HG03442 (cell line): Measurements from ENCODE around the gene SGO2.
"Not testable (repeated sequence)": the region's sequence is repeated elsewhere in the genome, so short reads cannot be mapped to it uniquely, and the experiment has no call there.

Experiments used
- ATAC-seq: cut with Tn5 transposase; IDR thresholded peaks from one replicate; pipeline ENCODE4 v1.9.1; 2021; ENCODE audit warnings: mild to moderate bottlenecking, moderate library complexity; ENCODE audit not compliant: unreplicated experiment

The SGO2 gene

DNA sequence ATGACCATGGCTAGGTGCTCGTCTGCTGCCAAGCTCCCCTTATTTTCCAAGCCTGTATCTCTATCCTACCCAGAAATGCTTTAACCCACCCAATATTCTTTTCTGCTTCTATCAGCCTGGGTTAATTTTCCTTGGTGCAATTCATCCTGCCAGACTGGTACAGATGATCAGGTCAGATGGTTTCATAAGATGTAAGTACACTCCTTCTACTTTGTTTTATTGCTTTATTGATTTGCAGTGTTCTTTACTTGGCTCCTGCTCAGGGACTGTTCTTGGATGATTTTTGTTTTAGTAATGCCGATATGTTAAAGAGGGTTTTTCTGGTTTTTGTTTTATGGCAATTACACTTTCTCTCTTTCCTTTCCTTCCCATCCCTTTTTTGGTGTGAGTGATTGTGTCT is 2.4 kb upstream of the SGO2 start:
- no peak for ATAC-seq

GRCh38 chr2:200525066-200525465 is 941 bp upstream of the SGO2 start:
- no peak for ATAC-seq

GRCh38 chr2:200525551-200525881 is 491 bp upstream of the SGO2 start:
- no peak for ATAC-seq

- ATAC-seq, result no peak
These were observed 2.2 kb downstream of the SGO2 start for GRCh38 chr2:200528228-200528627.

GRCh38 chr2:200533754-200534153 is 7.7 kb downstream of the SGO2 start:
- ATAC-seq, result no peak

DNA sequence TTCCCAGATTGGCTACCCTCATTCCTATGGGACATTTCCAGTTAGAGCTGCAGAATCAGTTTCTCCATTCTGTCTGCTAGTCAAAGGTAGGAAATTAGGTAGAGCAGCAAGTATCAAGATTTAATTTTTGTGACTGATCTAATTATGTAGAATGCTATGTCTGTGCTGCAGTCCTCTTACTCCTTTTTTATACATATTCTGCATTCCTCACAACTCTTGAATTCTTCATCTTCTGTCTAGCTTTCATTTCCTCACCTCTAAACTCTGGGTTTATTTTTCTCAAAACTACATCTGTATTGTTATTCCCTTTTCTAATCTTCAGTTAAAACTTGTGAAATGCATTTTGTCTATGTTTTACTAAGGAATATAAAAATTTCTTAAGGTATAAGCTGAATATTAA is 8.6 kb downstream of the SGO2 start:
- no peak for ATAC-seq

DNA sequence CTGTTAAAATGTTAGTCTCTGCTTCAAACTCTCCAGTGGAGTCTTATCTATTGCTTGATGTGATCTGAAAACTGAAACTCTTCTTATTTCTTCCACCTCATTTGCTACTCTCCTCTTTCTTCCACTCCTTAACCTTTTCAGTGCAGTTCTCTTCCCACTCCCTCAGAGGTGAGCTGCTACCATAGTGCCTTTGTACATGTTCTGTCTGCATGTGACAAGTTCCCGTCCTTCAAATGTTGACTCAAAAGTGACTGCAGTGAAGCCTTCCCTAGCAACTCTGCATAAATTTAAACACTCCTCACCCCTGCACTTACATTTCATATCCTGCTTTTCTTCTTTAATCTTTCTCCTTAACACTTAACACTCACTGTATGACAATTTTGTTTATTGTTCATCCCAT is 12.1 kb downstream of the SGO2 start:
- ATAC-seq, result no peak

DNA sequence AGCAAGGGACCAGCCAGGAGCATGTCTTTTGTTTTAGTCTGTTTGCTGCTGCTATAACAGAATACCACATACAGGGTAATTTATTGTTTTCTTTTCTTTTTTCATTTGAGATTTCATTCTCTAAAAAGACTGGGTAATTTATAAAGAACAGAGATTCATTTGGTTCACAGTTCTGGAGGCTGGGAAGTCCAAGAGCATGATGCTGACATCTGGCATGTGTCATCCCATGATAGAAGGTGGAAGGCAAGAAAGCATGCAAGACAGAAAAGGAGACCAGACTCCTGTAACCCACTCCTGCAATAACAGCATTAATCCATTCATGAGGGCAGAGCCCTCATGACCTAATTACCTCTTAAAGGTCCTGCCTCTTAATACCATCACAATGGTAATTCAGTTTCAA is 14.8 kb downstream of the SGO2 start:
- no peak for ATAC-seq

DNA sequence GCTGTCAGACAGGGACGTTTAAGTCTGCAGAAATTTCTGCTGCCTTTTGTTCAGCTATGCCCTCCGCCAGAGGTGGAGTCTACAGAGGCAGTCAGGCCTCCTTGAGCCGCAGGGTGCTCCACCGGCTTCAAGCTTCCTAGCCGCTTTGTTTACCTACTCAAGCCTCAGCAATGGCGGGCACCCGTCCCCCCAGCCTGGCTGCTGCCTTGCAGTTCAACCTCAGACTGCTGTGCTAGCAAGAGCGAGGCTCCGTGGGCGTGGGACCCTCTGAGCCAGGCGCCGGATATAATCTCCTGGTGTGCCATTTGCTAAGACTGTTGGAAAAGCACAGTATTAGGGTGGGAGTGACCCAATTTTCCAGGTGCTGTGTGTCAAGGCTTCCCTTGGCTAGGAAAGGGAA is 40.6 kb downstream of the SGO2 start:
- not testable (repeated sequence) for ATAC-seq

DNA sequence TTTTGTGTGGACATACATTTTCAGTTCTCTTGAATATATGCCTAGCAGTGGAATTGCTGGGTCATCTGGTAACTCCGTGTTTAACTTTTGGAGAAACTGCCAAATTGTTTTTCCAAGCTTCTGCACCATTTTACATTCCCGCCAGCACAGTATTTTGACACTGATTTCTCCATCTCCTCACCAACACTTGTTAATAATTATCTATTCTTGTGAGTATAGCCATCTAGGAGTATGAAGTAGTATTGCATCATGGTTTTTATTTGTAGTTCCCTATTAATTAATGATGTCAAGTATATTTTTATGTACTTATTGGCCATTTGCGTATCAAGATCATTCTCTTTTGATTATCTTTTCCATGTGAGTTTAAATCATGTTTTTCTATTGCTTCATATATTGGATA is 41.9 kb downstream of the SGO2 start:
- ATAC-seq, result no peak

DNA sequence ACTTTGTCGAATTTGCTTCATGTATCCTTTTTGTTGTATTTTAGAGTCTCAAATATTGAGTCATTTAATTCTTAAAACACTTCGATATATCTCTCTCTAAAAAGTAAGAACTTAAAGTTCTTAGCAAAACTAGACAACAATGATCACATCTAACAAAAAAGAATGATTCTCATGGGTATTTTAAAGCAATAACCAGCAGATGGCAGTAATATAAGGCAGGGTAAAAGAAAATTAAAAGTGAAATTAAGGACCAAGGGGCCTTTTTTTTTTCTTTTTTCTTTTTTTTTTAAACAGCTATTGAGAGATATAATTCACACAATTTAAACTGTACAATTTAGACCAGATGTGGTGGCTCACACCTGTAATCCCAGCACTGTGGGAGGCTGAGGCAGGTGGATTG is 50.0 kb downstream of the SGO2 start:
- ATAC-seq, result no peak

DNA sequence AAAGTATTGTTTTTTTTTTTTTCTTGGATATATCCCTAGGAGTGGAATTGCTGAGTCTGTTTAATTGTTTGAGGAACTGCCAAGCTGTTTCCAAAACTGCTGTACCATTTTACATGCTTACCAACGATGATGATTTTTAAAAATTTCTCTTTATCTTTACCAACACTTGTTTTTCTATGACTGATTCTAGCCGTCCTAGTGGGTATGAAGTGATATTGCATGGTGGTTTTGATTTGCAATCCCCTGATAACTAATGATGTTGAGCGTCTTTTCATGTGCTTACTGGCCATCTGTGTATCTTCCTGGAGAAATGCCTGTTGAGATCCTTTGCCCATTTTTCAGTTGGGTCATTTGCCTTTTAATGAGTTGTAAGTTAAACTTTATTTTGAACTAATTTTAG is 51.0 kb downstream of the SGO2 start:
- ATAC-seq, result no peak

DNA sequence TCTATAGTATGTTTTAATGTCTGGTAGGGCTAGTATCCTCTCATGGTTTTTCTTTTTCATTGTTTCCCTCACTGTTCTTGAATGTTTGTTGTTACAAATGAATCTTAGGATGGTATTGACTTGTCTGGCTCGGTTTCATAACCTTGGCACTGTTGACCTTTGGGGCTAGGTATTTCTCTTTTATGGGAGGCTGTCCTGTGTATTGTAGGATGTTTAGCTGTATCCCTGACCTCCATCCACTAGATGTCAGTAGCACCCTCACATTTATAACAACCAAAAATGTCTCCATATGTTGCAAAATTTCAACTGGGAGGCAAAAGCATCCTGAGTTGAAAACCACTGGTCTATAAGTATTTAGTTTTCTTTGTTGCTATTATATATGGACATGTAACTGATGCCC is 52.8 kb downstream of the SGO2 start:
- ATAC-seq, result no peak

GRCh38 chr2:200584639-200585038 is 58.6 kb downstream of the SGO2 start:
- no peak for ATAC-seq

DNA sequence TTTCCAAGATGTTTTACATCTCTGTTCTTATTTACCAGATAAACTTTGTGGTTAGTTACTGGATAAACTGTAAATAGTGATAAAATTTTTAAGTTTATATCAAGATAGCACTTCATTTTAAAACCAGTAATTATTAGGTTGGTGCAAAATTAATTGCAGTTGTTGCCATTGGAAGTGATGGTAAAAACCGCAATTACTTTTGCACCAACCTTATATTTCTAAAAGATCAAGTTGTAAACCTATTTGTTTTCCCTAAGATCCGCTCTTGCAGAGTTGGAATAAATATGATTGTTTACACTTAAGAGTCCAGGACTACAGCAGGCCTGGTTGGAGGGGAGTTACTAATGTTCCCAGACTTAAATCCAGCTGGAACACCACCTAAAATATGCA is 59.3 kb downstream of the SGO2 start:
- no peak for ATAC-seq

DNA sequence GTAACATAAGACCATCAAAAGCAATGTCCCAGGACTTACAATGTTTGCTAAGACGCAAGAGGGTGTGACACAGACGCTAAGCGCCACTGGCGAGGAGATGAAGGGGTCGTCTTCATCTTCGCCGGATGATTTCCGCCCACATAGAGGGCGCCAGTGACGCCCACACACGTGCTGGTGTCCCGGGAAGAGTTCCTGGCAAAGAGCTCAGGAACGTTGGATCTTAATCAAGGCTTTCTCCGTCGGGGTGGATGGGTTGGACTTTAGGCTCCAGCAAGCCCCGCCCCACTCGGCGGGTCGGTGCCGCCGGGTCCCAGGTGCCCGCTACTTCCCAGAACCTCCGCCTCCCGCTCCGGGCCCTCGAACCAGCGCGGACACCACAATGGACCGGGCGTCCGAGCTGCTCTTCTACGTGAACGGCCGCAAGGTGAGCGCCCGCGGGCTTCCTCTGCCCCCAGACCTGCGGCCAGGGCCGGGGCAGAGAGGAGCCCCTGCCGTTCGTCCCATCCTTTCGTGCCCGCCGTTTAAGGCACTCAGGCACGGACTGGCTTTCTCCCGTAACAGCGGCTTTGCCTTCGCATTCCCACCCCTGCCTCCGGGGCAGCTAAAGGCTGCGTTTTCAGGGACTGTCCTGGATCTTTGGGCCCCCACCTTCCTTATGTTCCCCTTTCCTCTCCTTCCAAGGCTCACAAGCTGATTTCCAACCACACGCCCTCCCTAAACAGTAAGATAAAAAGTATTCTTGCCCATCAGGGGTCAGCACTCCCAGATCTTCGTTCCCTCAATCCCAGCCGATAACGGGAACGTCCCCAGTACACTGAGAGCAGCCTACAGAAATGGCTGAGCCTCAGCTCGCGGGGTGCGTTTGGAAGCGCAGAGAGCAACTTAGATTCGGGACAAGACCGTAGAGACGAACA is 60.0 kb downstream of the SGO2 start, which contains the start of gene AOX1:
Gene AOX1 (plus strand): TSS at position 285 of the 914 bp plus-strand sequence. CDS start 95 bp downstream, at position 380.
- no peak for ATAC-seq

- ATAC-seq, result no peak
These were observed 60.6 kb downstream of the SGO2 start for GRCh38 chr2:200586644-200586975.

GRCh38 chr2:200587007-200587616 is 61.1 kb downstream of the SGO2 start:
- ATAC-seq, result no peak

- no peak for ATAC-seq
These were observed 62.2 kb downstream of the SGO2 start for GRCh38 chr2:200588076-200588678.

DNA sequence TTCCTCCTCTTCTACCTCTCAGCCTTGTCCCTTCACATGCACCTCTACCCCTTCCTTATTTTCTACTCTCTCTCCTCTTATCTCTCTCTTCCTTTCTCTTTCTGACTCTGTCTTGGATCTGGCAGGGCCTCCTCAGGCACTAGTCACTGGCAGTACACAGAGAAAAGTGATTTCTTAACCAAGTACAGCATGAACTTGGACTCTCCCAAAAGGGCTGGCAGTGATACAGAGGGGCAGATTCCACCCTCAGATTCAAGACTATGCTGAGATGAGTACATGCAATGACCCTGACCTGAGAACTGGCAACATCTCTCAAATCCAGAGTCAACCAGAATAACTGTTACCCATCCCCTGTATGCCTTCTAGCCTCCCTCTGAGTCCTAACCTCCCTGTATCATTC is 64.1 kb downstream of the SGO2 start:
- no peak for ATAC-seq

GRCh38 chr2:200591308-200591707 is 65.3 kb downstream of the SGO2 start:
- ATAC-seq, result no peak

DNA sequence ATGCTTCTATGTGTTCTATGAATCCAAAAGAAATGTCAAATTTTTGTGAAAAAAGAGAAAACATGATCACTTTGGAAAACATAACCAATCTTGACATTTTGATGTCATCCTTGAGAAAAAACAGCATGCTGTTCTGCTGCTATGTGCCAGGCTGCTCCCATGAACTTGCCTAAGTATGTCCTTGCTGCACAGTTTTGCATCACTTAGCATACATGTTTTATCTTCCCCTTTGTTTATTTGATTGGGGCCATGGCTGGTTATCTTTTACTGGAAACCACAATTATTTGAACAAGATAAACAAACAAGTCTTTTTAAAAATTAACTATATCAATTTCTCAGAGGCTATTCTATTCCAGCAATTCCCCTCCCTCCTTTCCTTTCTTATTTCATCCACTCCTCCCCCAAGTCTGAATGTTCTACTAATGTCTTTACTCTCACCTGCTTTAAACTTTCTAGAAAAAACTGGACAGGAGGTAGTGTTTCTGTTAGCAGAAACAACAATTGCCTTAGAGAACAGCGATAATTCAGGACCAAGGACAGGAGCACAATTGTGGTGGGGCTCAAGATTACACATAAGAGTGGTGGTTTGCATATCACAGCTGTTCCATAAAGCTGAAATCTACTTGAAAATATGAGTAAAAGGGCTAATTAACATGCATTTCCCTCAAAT is 66.5 kb downstream of the SGO2 start:
- no peak for ATAC-seq
